Measurements from ENCODE around the gene BLACAT1. TPM values are rescaled to one million over a fixed set of nuclear protein-coding genes. Genes with fewer than 3 reads are reported as not detected.

BLACAT1 gene
- total and polyA plus RNA-seq, 2 of the 13 experiments (the other 11 are each of a cell fraction or from before 2014, with no cell fraction given), result 1.2 to 2.8 TPM

GRCh38 chr1:205447457-205448341 is 8.1 kb downstream of the BLACAT1 start (continued):
- TF ChIP-seq HNRNPUL1 (IDR thresholded peaks at IDR 0.05; ENCODE audit: low read depth, low read length), result no peak
- TF ChIP-seq SOX6 (IDR thresholded peaks at IDR 0.05), result no peak
- TF ChIP-seq SOX6 (CRISPR knock-in tag; IDR thresholded peaks at IDR 0.05), result no peak
- no peak for TF ChIP-seq LBX2 (CRISPR knock-in tag; IDR thresholded peaks at IDR 0.05; ENCODE audit: borderline replicate concordance)
- no peak for TF ChIP-seq ZNF17 (CRISPR knock-in tag; IDR thresholded peaks at IDR 0.05)
- TF ChIP-seq U2AF2 (IDR thresholded peaks at IDR 0.05; ENCODE audit: low read depth, low read length), result no peak
- TF ChIP-seq KLF15 (CRISPR knock-in tag; IDR thresholded peaks at IDR 0.05; ENCODE audit: borderline replicate concordance), result no peak
- peak; percentile 16 for TF ChIP-seq TEAD3 (CRISPR knock-in tag; optimal IDR thresholded peaks at IDR 0.05; ENCODE audit: borderline replicate concordance)
- TF ChIP-seq ZNF121 (CRISPR knock-in tag; IDR thresholded peaks at IDR 0.05), result peak; percentile 40; the same call in 1 of the 2 replicates
- peak; percentile 33; the same call in 1 of the 2 replicates for TF ChIP-seq ZNF281 (CRISPR knock-in tag; IDR thresholded peaks at IDR 0.05; ENCODE audit: borderline replicate concordance)
- no peak for TF ChIP-seq ZNF790 (CRISPR knock-in tag; IDR thresholded peaks at IDR 0.05; ENCODE audit: borderline replicate concordance)
- TF ChIP-seq POLR2G (IDR thresholded peaks at IDR 0.05; ENCODE audit: low read depth, low read length), result peak; percentile 23; the same call in 1 of the 2 replicates
- no peak for TF ChIP-seq ZNF251 (CRISPR knock-in tag; IDR thresholded peaks at IDR 0.05)
- no peak for TF ChIP-seq ZNF207 (IDR thresholded peaks at IDR 0.05; ENCODE audit: borderline replicate concordance)

Measured in HepG2 (cell line).